Measurements from ENCODE around the gene COX5B. TPM values are rescaled to one million over a fixed set of nuclear protein-coding genes. Genes with fewer than 3 reads are reported as not detected.
A peak's percentile ranks its signal among the peaks of the same experiment; 100 is the strongest.

COX5B gene
- total and polyA plus RNA-seq, 10 of the 15 experiments (the other 5 are each of a cell fraction or from before 2014, with no cell fraction given), result 69.5 to 518 (median 363) TPM

DNA sequence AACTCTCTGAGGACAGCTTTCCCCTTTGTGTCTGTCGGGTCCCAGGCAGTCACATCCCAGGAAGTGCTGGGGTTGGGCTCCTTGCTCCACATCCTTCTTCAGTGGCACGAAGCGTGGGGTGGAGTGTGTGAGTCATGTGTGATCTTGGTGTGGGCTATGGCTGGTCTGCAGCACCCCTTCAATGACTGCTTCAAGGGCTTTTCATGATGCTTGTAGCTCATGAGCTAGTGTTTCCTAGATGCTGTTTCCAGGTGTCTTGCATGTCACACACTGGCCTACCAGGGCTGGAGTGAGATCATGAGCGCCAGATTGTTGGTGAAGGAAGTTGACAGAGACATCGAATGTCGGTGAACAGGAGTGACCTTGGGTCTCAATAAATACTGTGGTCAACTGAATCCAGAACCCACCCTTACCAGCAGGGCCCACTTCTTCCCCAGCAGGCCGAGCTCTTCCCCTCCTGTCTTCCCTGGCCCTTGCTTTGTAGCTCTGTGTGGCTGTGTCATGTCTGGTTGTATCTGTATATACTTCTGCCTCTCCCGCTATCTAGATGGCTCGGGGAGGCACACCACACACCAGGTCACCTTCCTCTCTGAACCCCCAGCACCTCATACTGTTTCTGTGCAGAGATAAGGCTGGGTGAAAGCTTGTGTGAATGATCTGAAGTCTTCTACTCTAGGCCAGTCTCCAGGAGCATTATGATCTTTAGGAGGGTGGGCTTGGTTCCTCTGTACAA, 27.5 kb downstream of the COX5B start:
- 89% methylated on average over 9 of the region's 9 CpGs for WGBS (ENCODE audit: insufficient coverage, insufficient replicate concordance, low lambda C conversion rate, missing lambda C conversion rate)
- H3K4me1 ChIP-seq (ENCODE audit: control insufficient read depth, insufficient read depth, low read length), result peaks cover 9% of the 10 kb centered on the region
- H3K27ac ChIP-seq (ENCODE audit: control insufficient read depth, insufficient read depth), result peak overlapping the region; percentile 36; the same call in 1 of the 2 replicates
- SMC1A ChIA-PET (ENCODE audit: uncharacterized antibody, unreplicated experiment), result interaction anchor here (0.8 to 2.0 kb wide), 6 partner anchors 9 to 27 kb away, joined by 3 to 17 read pairs (median 3); partner anchors contain the start of gene ACTR1B
- H3K9me3 ChIP-seq (replicated peaks; ENCODE audit: control insufficient read depth, insufficient read depth, low read length), result no peaks in the 10 kb centered on the region
- RAD21 ChIA-PET (ENCODE audit: unreplicated experiment), result interaction anchor here (0.6 to 1.8 kb wide), 5 partner anchors 9 to 27 kb away, joined by 3 to 8 read pairs (median 3); partner anchors contain the start of genes ACTR1B and COX5B
- no peak overlapping the region for H3K4me3 ChIP-seq
- H3K27me3 ChIP-seq (replicated peaks in 1 of 2; ENCODE audit: control insufficient read depth in 2 of 2, insufficient read depth in 2 of 2, low read length in 1 of 2), result no peaks in the 10 kb centered on the region
- H3K79me2 ChIP-seq (ENCODE audit: control insufficient read depth, insufficient read depth, low read length), result no peaks in the 10 kb centered on the region
- no peak for FAIRE-seq
- H3K4me2 ChIP-seq (ENCODE audit: control insufficient read depth, insufficient read depth), result peak overlapping the region; percentile 22; the same call in 1 of the 2 replicates
- TSS peak; percentile 68 for BruUV-seq (replicated peaks)
- H4K20me1 ChIP-seq (ENCODE audit: control insufficient read depth, insufficient read depth), result no peaks in the 10 kb centered on the region
- no peak for ATAC-seq
- CTCF ChIA-PET, result interaction anchor here (0.8 to 1.6 kb wide), 4 partner anchors 9 to 82 kb away, joined by 3 to 14 read pairs (median 10); partner anchors contain the start of gene ACTR1B
- DNase-seq (ENCODE audit: low read depth, low spot score), result no peak
- 0 out of 2 replicates have a peak overlapping the region, but pooled peaks have one; percentile 7 for H3K9ac ChIP-seq (ENCODE audit: control insufficient read depth, insufficient read depth, low read length)
- 0 out of 2 replicates have a peak, but pooled peaks have one; percentile 38 for TF ChIP-seq POLR2AphosphoS5 (IDR thresholded peaks at IDR 0.05; ENCODE audit: low read length)
- TF ChIP-seq HDGF (IDR thresholded peaks at IDR 0.05), result peak; percentile 18; the same call in 1 of the 2 replicates
- no peak for TF ChIP-seq SUZ12 (IDR thresholded peaks at IDR 0.05; ENCODE audit: unreplicated experiment)
- H2AFZ ChIP-seq (ENCODE audit: control insufficient read depth, low read depth, low read length), result peak overlapping the region; percentile 16; the same call in 1 of the 2 replicates
- POLR2A ChIA-PET, result interaction anchor here (0.8 to 2.4 kb wide), 4 partner anchors 10 to 28 kb away, joined by 3 to 40 read pairs (median 6); partner anchors contain the start of genes ACTR1B and COX5B
- intact Hi-C loops (cut with micrococcal nuclease; ENCODE audit: unreplicated experiment) (no loop called here), in situ Hi-C loops (cut with MboI) (no loop called here)
- no peaks in the 10 kb centered on the region for H3K36me3 ChIP-seq (ENCODE audit: control insufficient read depth in 2 of 2, insufficient read depth in 2 of 2, low read length in 1 of 2)

DNA sequence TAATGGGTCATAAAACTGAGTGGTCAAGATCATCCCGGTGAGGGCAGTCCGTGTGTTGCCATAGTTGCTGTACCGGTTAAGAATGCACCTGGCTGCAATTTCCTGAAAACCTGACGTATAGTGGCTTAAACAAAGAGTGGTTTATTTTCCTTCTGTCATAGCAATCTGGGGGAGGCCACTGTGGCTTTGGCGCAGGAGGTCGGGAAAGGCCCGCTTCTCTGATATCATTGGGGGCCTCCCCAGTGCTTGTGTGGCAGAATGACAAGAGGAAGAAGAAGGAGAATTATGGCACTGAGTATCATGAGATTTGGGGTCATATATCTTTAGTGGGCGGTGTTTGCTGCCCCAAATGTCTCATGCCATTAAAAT, 28.0 kb downstream of the COX5B start:
- H3K4me3 ChIP-seq, result no peak overlapping the region
- H4K20me1 ChIP-seq (ENCODE audit: control insufficient read depth, insufficient read depth), result no peaks in the 10 kb centered on the region
- POLR2A ChIA-PET, result interaction anchor here (0.8 to 2.4 kb wide), 3 partner anchors 11 to 22 kb away, joined by 3 to 40 read pairs (median 3); partner anchors contain the start of gene ACTR1B
- ATAC-seq (peak; percentile 84), DNase-seq (ENCODE audit: low read depth, low spot score) (no peak), FAIRE-seq (no peak)
- CTCF ChIA-PET, result interaction anchor here (0.8 to 1.5 kb wide), 3 partner anchors 9 to 83 kb away, joined by 3 to 12 read pairs (median 7); partner anchors contain the start of gene ACTR1B
- H3K4me1 ChIP-seq (ENCODE audit: control insufficient read depth, insufficient read depth, low read length), result peaks cover 9% of the 10 kb centered on the region
- SMC1A ChIA-PET (ENCODE audit: uncharacterized antibody, unreplicated experiment), result interaction anchor here (1.0 to 2.0 kb wide), 3 partner anchors 9 to 17 kb away, joined by 3 to 17 read pairs (median 3); partner anchors contain the start of gene ACTR1B
- RAD21 ChIA-PET (ENCODE audit: unreplicated experiment), result interaction anchor here (1.7 to 1.8 kb wide), 2 partner anchors 10 to 11 kb away, joined by 7 to 8 read pairs; partner anchors contain the start of gene ACTR1B
- no peaks in the 10 kb centered on the region for H3K27me3 ChIP-seq (replicated peaks in 1 of 2; ENCODE audit: control insufficient read depth in 2 of 2, insufficient read depth in 2 of 2, low read length in 1 of 2)
- 0 out of 2 replicates have a peak overlapping the region, but pooled peaks have one; percentile 7 for H3K9ac ChIP-seq (ENCODE audit: control insufficient read depth, insufficient read depth, low read length)
- no peaks in the 10 kb centered on the region for H3K9me3 ChIP-seq (replicated peaks; ENCODE audit: control insufficient read depth, insufficient read depth, low read length)
- intact Hi-C loops (cut with micrococcal nuclease; ENCODE audit: unreplicated experiment), result no loop called here
- H3K79me2 ChIP-seq (ENCODE audit: control insufficient read depth, insufficient read depth, low read length), result no peaks in the 10 kb centered on the region
- no TSS peak for BruUV-seq (replicated peaks)
- H2AFZ ChIP-seq (ENCODE audit: control insufficient read depth, low read depth, low read length), result peak overlapping the region; percentile 16; the same call in 1 of the 2 replicates
- WGBS (ENCODE audit: insufficient coverage, insufficient replicate concordance, low lambda C conversion rate, missing lambda C conversion rate), result 14% methylated on average over 8 of the region's 8 CpGs
- H3K27ac ChIP-seq (ENCODE audit: control insufficient read depth, insufficient read depth), result 0 out of 2 replicates have a peak overlapping the region, but pooled peaks have one; percentile 36
- no peaks in the 10 kb centered on the region for H3K36me3 ChIP-seq (ENCODE audit: control insufficient read depth in 2 of 2, insufficient read depth in 2 of 2, low read length in 1 of 2)
- H3K4me2 ChIP-seq (ENCODE audit: control insufficient read depth, insufficient read depth), result 0 out of 2 replicates have a peak overlapping the region, but pooled peaks have one; percentile 22
- in situ Hi-C loops (cut with MboI), result no loop called here
- peak; percentile 69; the same call in 1 of the 2 replicates for TF ChIP-seq EED (IDR thresholded peaks at IDR 0.05; ENCODE audit: low read depth)
- peak; percentile 67 for TF ChIP-seq JUNB (IDR thresholded peaks at IDR 0.05)
- TF ChIP-seq SKIL (IDR thresholded peaks at IDR 0.05; ENCODE audit: low read depth, poor library complexity, severe bottlenecking), result no peak
- no peak for TF ChIP-seq DPF2 (IDR thresholded peaks at IDR 0.05)
- no peak for TF ChIP-seq ZNF384 (IDR thresholded peaks at IDR 0.05; ENCODE audit: borderline replicate concordance, low read depth, low read length)
- TF ChIP-seq ETV6 (conservative IDR thresholded peaks at IDR 0.05 in 1 of 2, IDR thresholded peaks at IDR 0.05 in 1 of 2; ENCODE audit: borderline replicate concordance in 1 of 2, low read depth in 1 of 2), result peak in 1 of 2 experiments; percentile 39; a peak in 1 of 4 replicates
- no peak for TF ChIP-seq SMARCA5 (IDR thresholded peaks at IDR 0.05)
- no peak for TF ChIP-seq CBFB (IDR thresholded peaks at IDR 0.05; ENCODE audit: low read depth)
- no peak for TF ChIP-seq CBX5 (IDR thresholded peaks at IDR 0.05; ENCODE audit: low read depth)
- TF ChIP-seq NR2C1 (IDR thresholded peaks at IDR 0.05), result no peak
- TF ChIP-seq BMI1 (IDR thresholded peaks at IDR 0.05; ENCODE audit: borderline replicate concordance), result peak; percentile 57; the same call in 1 of the 2 replicates
